K562 (cell line): ENCODE data around the gene SPCS2. TPM values are rescaled to one million over a fixed set of nuclear protein-coding genes. Genes with fewer than 3 reads are reported as not detected.

Experiments used
- ARID1B ChIP-seq: fragments of 450-650 bp; IDR thresholded peaks from 2 replicates; pipeline ENCODE4 v1.6.1; 2016; ENCODE audit warnings: antibody characterized with exemption, mild to moderate bottlenecking, inconsistent platforms
- CC2D1A ChIP-seq: fragments of 450-650 bp; IDR thresholded peaks from 2 replicates; pipeline ENCODE4 v1.6.1; 2017; ENCODE audit warnings: mild to moderate bottlenecking
- EWSR1 ChIP-seq: fragments of 450-650 bp; IDR thresholded peaks from 2 replicates; pipeline ENCODE4 v1.6.1; 2018; ENCODE audit warnings: borderline replicate concordance, mild to moderate bottlenecking, low read depth, moderate library complexity; ENCODE audit not compliant: partially characterized antibody
- FOS ChIP-seq: IDR thresholded peaks from 3 replicates; pipeline ENCODE4 v1.6.1; 2011; ENCODE audit not compliant: insufficient read length; ENCODE audit errors: extremely low read depth
- FOXP4 ChIP-seq: sonication (generic); formaldehyde crosslinking; IDR thresholded peaks from 2 replicates; pipeline ENCODE4 v1.8.0; 2022; ENCODE audit warnings: mild to moderate bottlenecking, missing genetic modification reagents, borderline replicate concordance
- GTF2E2 ChIP-seq: fragments of 200-800 bp; sonication (Bioruptor generic); IDR thresholded peaks from 2 replicates; pipeline ENCODE4 v1.6.1; 2016; ENCODE audit warnings: missing genetic modification characterization, missing compliant biosample characterization
- HDAC1 ChIP-seq, 2 experiments: fragments of 450-650 bp; IDR thresholded peaks; 2 replicates each; pipeline ENCODE4 v1.6.1; 2016 to 2017; ENCODE audit warnings: inconsistent platforms in 1 of 2, mild to moderate bottlenecking in 1 of 2, moderate library complexity in 1 of 2
- HEY1 ChIP-seq: fragments of 250-450 bp; sonication (Bioruptor Pico); IDR thresholded peaks from 2 replicates; pipeline ENCODE4 v1.5.0; 2020; ENCODE audit warnings: mild to moderate bottlenecking, moderate library complexity, borderline replicate concordance
- HNRNPL ChIP-seq: fragments of 200-400 bp; formaldehyde crosslinking; IDR thresholded peaks from 2 replicates; pipeline ENCODE4 v1.6.1; 2017; ENCODE audit warnings: low read depth, mild to moderate bottlenecking, low read length
- KLF16 ChIP-seq: IDR thresholded peaks from 2 replicates; pipeline ENCODE4 v1.6.1; 2016; ENCODE audit warnings: antibody characterized with exemption
- NCOA4 ChIP-seq: fragments of 450-650 bp; IDR thresholded peaks from 2 replicates; pipeline ENCODE4 v1.6.1; 2018; ENCODE audit warnings: mild to moderate bottlenecking; ENCODE audit not compliant: partially characterized antibody
- POU5F1 ChIP-seq: fragments of 150-350 bp; IDR thresholded peaks from 2 replicates; pipeline ENCODE4 v1.6.1; 2014; ENCODE audit warnings: borderline replicate concordance, low read length, low read depth, mild to moderate bottlenecking; ENCODE audit not compliant: partially characterized antibody
- PRMT5 ChIP-seq: sonication (generic); formaldehyde crosslinking; IDR thresholded peaks from 2 replicates; pipeline ENCODE4 v1.5.0; 2020; ENCODE audit warnings: missing genetic modification reagents
- PRPF4 ChIP-seq: fragments of 200-400 bp; formaldehyde crosslinking; IDR thresholded peaks from one replicate; pipeline ENCODE4 v1.6.1; 2017; ENCODE audit warnings: low read length, low read depth, mild to moderate bottlenecking; ENCODE audit not compliant: insufficient read depth, poor library complexity, severe bottlenecking
- TBL1XR1 ChIP-seq, 2 experiments: IDR thresholded peaks; 2 replicates each; pipeline ENCODE4 v1.6.1; 2012; ENCODE audit warnings: improper control_type of control experiment in 2 of 2, low read length in 2 of 2, mild to moderate bottlenecking in 1 of 2
- TOE1 ChIP-seq, 2 experiments: fragments of 450-650 bp in 1 of 2; sonication (generic) in 1 of 2; formaldehyde crosslinking in 1 of 2; IDR thresholded peaks; 2 replicates each; pipeline versions ENCODE4 v1.7.1 to v1.8.0; 2016 to 2022; ENCODE audit warnings: borderline replicate concordance in 2 of 2, mild to moderate bottlenecking in 2 of 2, antibody characterized with exemption in 1 of 2, inconsistent platforms in 1 of 2, low read depth in 1 of 2, missing genetic modification reagents in 1 of 2, moderate library complexity in 1 of 2
- TRIM24 ChIP-seq, 2 experiments: fragments of 450-650 bp; IDR thresholded peaks; 2 replicates each; pipeline ENCODE4 v1.6.1; 2016
- VEZF1 ChIP-seq: fragments of 200-800 bp; sonication (Bioruptor generic); IDR thresholded peaks from 2 replicates; pipeline ENCODE4 v1.6.1; 2017; ENCODE audit warnings: missing genetic modification characterization, missing compliant biosample characterization
- YY1 ChIP-seq, 3 experiments: IDR thresholded peaks; 2 replicates each; pipeline ENCODE4 v1.6.1; 2011; ENCODE audit warnings: low read length in 2 of 3, mild to moderate bottlenecking in 2 of 3, moderate library complexity in 2 of 3, borderline replicate concordance in 1 of 3, control low read depth in 1 of 3, low read depth in 1 of 3; ENCODE audit not compliant: insufficient read depth in 3 of 3, insufficient replicate concordance in 2 of 3, control insufficient read depth in 1 of 3, insufficient read length in 1 of 3; ENCODE audit errors: extremely low read depth in 1 of 3
- ZBTB1 ChIP-seq: sonication (generic); formaldehyde crosslinking; IDR thresholded peaks from 2 replicates; pipeline ENCODE4 v1.8.1; 2023; ENCODE audit warnings: missing genetic modification reagents, low read depth, mild to moderate bottlenecking, borderline replicate concordance
- ZNF134 ChIP-seq: fragments of 250-450 bp; sonication (Bioruptor Pico); conservative IDR thresholded peaks from 2 replicates; pipeline ENCODE4 v1.4.0; 2020
- ZNF354B ChIP-seq: fragments of 250-450 bp; sonication (Bioruptor Pico); IDR thresholded peaks from 2 replicates; pipeline ENCODE4 v1.4.0; 2020
- polyA plus RNA-seq, 8 experiments: library from polyadenylated mRNA; depleted of rRNA in 4 of 8; stranded (reverse) in 5 of 8; unstranded in 3 of 8; fragments of >200 nt; fragmentation: Nextera tagmentation in 2 of 8; fragmentation: Illumina TruSeq in 1 of 8; extraction: Ambion mirVana in 2 of 8; extraction: Trizol in 1 of 8; gene quantifications; 2 replicates each; pipeline versions ENCODE4 v1.2.1 to v1.2.3, GENCODE V29; 2011 to 2014; ENCODE audit warnings: inconsistent platforms in 1 of 8, missing spikeins in 1 of 8
- total RNA-seq, 7 experiments: library from RNA; depleted of rRNA in 6 of 7; stranded (reverse); fragments of >200 nt in 6 of 7; fragmentation: Illumina TruSeq in 2 of 7; extraction: Trizol in 2 of 7; gene quantifications; 2 replicates each; pipeline versions ENCODE4 v1.2.1 to v1.2.3, GENCODE V29; 2011 to 2021; ENCODE audit warnings: low replicate concordance in 1 of 7

SPCS2 gene
- total and polyA plus RNA-seq, 9 of the 15 experiments (the other 6 are each of a cell fraction or from before 2014, with no cell fraction given): 38.2 to 458 (median 193) TPM

GRCh38 chr11:74948898-74949752, at the start of gene SPCS2, which contains the start of gene XRRA1 (continued):
- TF ChIP-seq CC2D1A: 0 out of 2 replicates have a peak, but pooled peaks have one; percentile 43
- TF ChIP-seq ZNF134 (CRISPR knock-in tag): no peak
- no peak for TF ChIP-seq PRPF4
- TF ChIP-seq POU5F1: no peak
- no peak for TF ChIP-seq HEY1 (CRISPR knock-in tag)
- peak in 1 of 2 experiments; percentile 95; a peak in 2 of 4 replicates for TF ChIP-seq TRIM24 (IDR thresholded peaks at IDR 0.05)
- peak; percentile 88 to 98 (median 97) for TF ChIP-seq YY1 (IDR thresholded peaks at IDR 0.05; ENCODE audit: borderline replicate concordance in 1 of 3, control insufficient read depth in 1 of 3, extremely low read depth in 1 of 3, insufficient read depth in 3 of 3, insufficient read length in 1 of 3, insufficient replicate concordance in 2 of 3, low read depth in 1 of 3, low read length in 2 of 3)
- TF ChIP-seq ARID1B: peak; percentile 37; the same call in 1 of the 2 replicates
- peak; percentile 28 to 50; a peak in 2 of 4 replicates for TF ChIP-seq TBL1XR1 (IDR thresholded peaks at IDR 0.05; ENCODE audit: low read length in 2 of 2)
- peak; percentile 64 for TF ChIP-seq VEZF1 (CRISPR knock-in tag)
- no peak for TF ChIP-seq EWSR1
- TF ChIP-seq PRMT5: no peak
- peak in 1 of 2 experiments; percentile 75; a peak in 2 of 4 replicates for TF ChIP-seq HDAC1 (IDR thresholded peaks at IDR 0.05)
- TF ChIP-seq FOS: peak; percentile 63
- TF ChIP-seq HNRNPL: no peak
- no peak for TF ChIP-seq NCOA4
- TF ChIP-seq TOE1 (IDR thresholded peaks at IDR 0.05; ENCODE audit: borderline replicate concordance): peak; percentile 82
- no peak; the same call in 1 of the 2 replicates for TF ChIP-seq TOE1 (CRISPR knock-in tag; IDR thresholded peaks at IDR 0.05; ENCODE audit: borderline replicate concordance, low read depth)
- TF ChIP-seq KLF16: no peak
- no peak for TF ChIP-seq ZBTB1
- TF ChIP-seq FOXP4 (CRISPR knock-in tag): 0 out of 2 replicates have a peak, but pooled peaks have one; percentile 44
- TF ChIP-seq ZNF354B (CRISPR knock-in tag): no peak
- peak; percentile 90 for TF ChIP-seq GTF2E2 (tag)
